Right cardiac atrium (tissue), 5 donors: ENCODE data around the gene PCGF1. TPM values are rescaled to one million over a fixed set of nuclear protein-coding genes. Genes with fewer than 3 reads are reported as not detected.
"Not testable (repeated sequence)": the region's sequence is repeated elsewhere in the genome, so short reads cannot be mapped to it uniquely, and the experiment has no call there.

Experiments
- ATAC-seq, 2 donors: fragments of 200-7000 bp; cut with Tn5 transposase; one replicate each; pipeline versions ENCODE4 v1.8.0 to v1.9.1; 2020; ENCODE audit warnings: moderate library complexity in 2 of 2, mild to moderate bottlenecking in 1 of 2
- DNase-seq, 3 donors: peaks; one replicate each; pipeline ENCODE4 v3.0.0-alpha.2; 2020
- H3K27ac ChIP-seq: one replicate; pipeline ENCODE4 v1.5.1; 2013; ENCODE audit warnings: mild to moderate bottlenecking, low read length, control low read depth, moderate library complexity
- H3K27me3 ChIP-seq: one replicate; pipeline ENCODE4 v1.6.1; 2013; ENCODE audit not compliant: control insufficient read depth, insufficient read depth
- H3K4me1 ChIP-seq: one replicate; pipeline ENCODE4 v1.6.1; 2013; ENCODE audit warnings: low read length; ENCODE audit not compliant: control insufficient read depth, insufficient read depth
- H3K4me3 ChIP-seq: one replicate; pipeline ENCODE4 v1.5.1; 2013; ENCODE audit warnings: low read length, control low read depth
- H3K9me3 ChIP-seq: one replicate; pipeline ENCODE4 v1.6.1; 2013; ENCODE audit warnings: low read length; ENCODE audit not compliant: control insufficient read depth
- WGBS: extraction: QIAGEN DNeasy Blood & Tissue Kit; methylation state at CpG from one replicate; pipeline ENCODE4 v1.1.7; 2013; 5-methylcytosine and 5-hydroxymethylcytosine counted together
- intact Hi-C, 4 donors: fragments of 100-400 bp; cut with DNase I; formaldehyde crosslinking; loops; one replicate each; pipeline versions ENCODE4 v1.11.0 to v1.14.0; 2022 to 2023
- polyA plus RNA-seq: library from polyadenylated mRNA; stranded (reverse); fragments of 200-250 nt; gene quantifications from one replicate; pipeline ENCODE4 v1.2.3, GENCODE V29; 2013
- total RNA-seq, 4 donors: library from RNA; stranded (reverse); fragmentation: NEBNext Ultra II Directional; extraction: Animal tissue kit (Norgen Biotek cat#: 25700); gene quantifications; one replicate each; pipeline ENCODE4 v1.2.1, GENCODE V29; 2021
- donor health status: healthy with polysubstance abuse.
- donor health status: DM: no; HTN: yes; CAD: no.
- donor health status: DM: no; HTN: no; CAD: no.
- donor health status: DM: no; HTN: yes; CAD: no; lungs with severe emphysema.
- donor health status: DM: yes; HTN: yes; CAD: no.

The PCGF1 gene
- total and polyA plus RNA-seq, 5 donors: 20.5 to 38.7 (median 22.4) TPM

GRCh38 chr2:74496997-74497776 lies 10.3 kb downstream of the PCGF1 start:
- intact Hi-C loops: no loop called here
- Histone ChIP-seq H3K4me1 (peaks cover 10% of the 10 kb centered on the region), H3K9me3 (no peaks in the 10 kb centered on the region), H3K27me3 (no peaks in the 10 kb centered on the region), H3K27ac (no peak overlapping the region), H3K4me3 (no peak overlapping the region)
- WGBS: 34% methylated on average over 19 of the region's 19 CpGs
- DNase-seq (no peak), ATAC-seq (no peak)

GRCh38 chr2:74495440-74495839 lies 12.1 kb downstream of the PCGF1 start:
- Histone ChIP-seq H3K4me1 (peaks cover 10% of the 10 kb centered on the region), H3K9me3 (no peaks in the 10 kb centered on the region), H3K4me3 (no peak overlapping the region), H3K27ac (no peak overlapping the region), H3K27me3 (no peaks in the 10 kb centered on the region)
- DNase-seq (peak in 1 of 3 donors; percentile 2), ATAC-seq (no peak)
- intact Hi-C loops: no loop called here
- WGBS: 91% methylated on average over 1 of the region's 1 CpG

GRCh38 chr2:74493546-74493945 lies 13.9 kb downstream of the PCGF1 start:
- ATAC-seq (no peak), DNase-seq (peak in 1 of 3 donors; percentile 9)
- WGBS: 87% methylated on average over 3 of the region's 3 CpGs
- H3K27me3 ChIP-seq: no peaks in the 10 kb centered on the region
- no peak overlapping the region for H3K4me3 ChIP-seq
- peaks cover 9% of the 10 kb centered on the region for H3K4me1 ChIP-seq
- H3K9me3 ChIP-seq: no peaks in the 10 kb centered on the region
- intact Hi-C loops: no loop called here
- no peak overlapping the region for H3K27ac ChIP-seq

- H3K27me3 ChIP-seq: no peaks in the 10 kb centered on the region
- no peak for ATAC-seq
- 94% methylated on average over 12 of the region's 12 CpGs for whole genome bisulfite sequencing
- DNase-seq: peak; percentile 8 to 31 (median 24)
- no peaks in the 10 kb centered on the region for H3K4me1 ChIP-seq
- intact Hi-C loops: no loop called here
- H3K27ac ChIP-seq: no peak overlapping the region
- H3K4me3 ChIP-seq: no peak overlapping the region
- H3K9me3 ChIP-seq: no peaks in the 10 kb centered on the region
Measured at GRCh38 chr2:74491648-74492544, 15.6 kb downstream of the PCGF1 start.

- no peak for ATAC-seq
- Histone ChIP-seq H3K27ac (no peak overlapping the region), H3K4me1 (no peaks in the 10 kb centered on the region), H3K9me3 (no peaks in the 10 kb centered on the region), H3K4me3 (no peak overlapping the region), H3K27me3 (no peaks in the 10 kb centered on the region)
- peak in 2 of 3 donors; percentile 4 to 5 for DNase-seq
- intact Hi-C loops: no loop called here
- 91% methylated on average over 9 of the region's 9 CpGs for WGBS
Measured at GRCh38 chr2:74489906-74490305, 17.6 kb downstream of the PCGF1 start.

- H3K9me3 ChIP-seq: no peaks in the 10 kb centered on the region
- DNase-seq (peak in 1 of 3 donors; percentile 5), ATAC-seq (no peak)
- no peaks in the 10 kb centered on the region for H3K4me1 ChIP-seq
- intact Hi-C loops: no loop called here
- no peaks in the 10 kb centered on the region for H3K27me3 ChIP-seq
- 90% methylated on average over 9 of the region's 9 CpGs for WGBS
- no peak overlapping the region for H3K4me3 ChIP-seq
- H3K27ac ChIP-seq: no peak overlapping the region
Measured at GRCh38 chr2:74488643-74489481, 18.6 kb downstream of the PCGF1 start.

- Histone ChIP-seq H3K27ac (no peak overlapping the region), H3K9me3 (no peaks in the 10 kb centered on the region), H3K4me1 (peaks cover 3% of the 10 kb centered on the region), H3K4me3 (no peak overlapping the region), H3K27me3 (no peaks in the 10 kb centered on the region)
- intact Hi-C loops: no loop called here
- 97% methylated on average over 2 of the region's 2 CpGs for WGBS
- ATAC-seq: no peak
- DNase-seq: no peak
Measured at GRCh38 chr2:74486141-74486540, 21.4 kb downstream of the PCGF1 start.

GRCh38 chr2:74483675-74484164 lies 23.8 kb downstream of the PCGF1 start:
- not testable (repeated sequence) for ATAC-seq
- peak in 1 of 3 donors; percentile 33 for DNase-seq

GRCh38 chr2:74482801-74483674 lies 24.5 kb downstream of the PCGF1 start, which contains the start of the genes CCDC142 and TTC31:
TSS of gene CCDC142 (minus strand) at chr2:74482998. CDS start at chr2:74482837, 161 bp downstream.
TSS of gene TTC31 (plus strand) at chr2:74483081. CDS start at chr2:74483096, 15 bp downstream.
- peaks cover 7% of the 10 kb centered on the region for H3K4me1 ChIP-seq
- intact Hi-C loops: loop anchor here in 3 of 4 donors (2.0 to 5.0 kb wide), 4 partner anchors 46 to 106 kb away; partner anchors contain the start of genes AUP1 (in 1 of the 3) and HTRA2 (in 1 of the 3)
- peak within 1 kb of the TSS; percentile 61 for H3K4me3 ChIP-seq
- H3K27me3 ChIP-seq: no peaks in the 10 kb centered on the region
- ATAC-seq (peak; percentile 98 to 99), DNase-seq (peak; percentile 96 to 99 (median 97))
- H3K9me3 ChIP-seq: no peaks in the 10 kb centered on the region
- peak within 1 kb of the TSS; percentile 89 for H3K27ac ChIP-seq
- under 1% methylated on average over 50 of the region's 50 CpGs for WGBS

More at GRCh38 chr2:74483675-74484164, 23.8 kb downstream of the PCGF1 start:
- intact Hi-C loops: loop anchor here in 3 of 4 donors (2.0 to 5.0 kb wide), 4 partner anchors 45 to 105 kb away; partner anchors contain the start of genes AUP1 (in 1 of the 3) and HTRA2 (in 1 of the 3)
- H3K4me3 ChIP-seq: peak overlapping the region; percentile 61
- H3K4me1 ChIP-seq, H3K9me3 ChIP-seq, H3K27me3 ChIP-seq: not testable (repeated sequence)
- peak overlapping the region; percentile 89 for H3K27ac ChIP-seq
- 81% methylated on average over 19 of the region's 19 CpGs for WGBS
